GM12878 (cell line): ENCODE data around the gene KIAA0930. TPM values are rescaled to one million over a fixed set of nuclear protein-coding genes. Genes with fewer than 3 reads are reported as not detected.

ENCODE experiments used
- ATAC-seq: fragments of 200-7000 bp; cut with Tn5 transposase; 3 replicates; pipeline ENCODE4 v1.9.1; 2020; ENCODE audit warnings: mild to moderate bottlenecking, moderate library complexity
- BruUV-seq: library from RNA; stranded (reverse); fragments of 400-500 nt; replicated peaks from 2 replicates; lab custom pipeline; 2021; lab: Mats Ljungman, UMichigan
- CTCF ChIA-PET: fragments of 300-600 bp; sonication (Branson Sonifier 250); formaldehyde crosslinking; extraction: SDS; loops from one replicate; lab custom pipeline; 2021; ENCODE audit warnings: inconsistent platforms; lab: Yijun Ruan, JAX
- POLR2A ChIA-PET: fragments of 350-600 bp; formaldehyde crosslinking; extraction: SDS; loops from one replicate; lab custom pipeline; 2021; ENCODE audit warnings: inconsistent platforms; lab: Charles Lee
- RAD21 ChIA-PET: fragments of 300-600 bp; sonication (Branson Sonifier 250); formaldehyde crosslinking; loops from one replicate; lab custom pipeline; 2023; ENCODE audit warnings: antibody characterized with exemption; ENCODE audit not compliant: unreplicated experiment; lab: Charles Lee
- SMC1A ChIA-PET: fragments of 300-600 bp; sonication (Branson Sonifier 250); formaldehyde crosslinking; loops from one replicate; lab custom pipeline; 2023; ENCODE audit not compliant: unreplicated experiment, uncharacterized antibody; lab: Charles Lee
- DNase-seq: peaks from one replicate; pipeline ENCODE4 v3.0.0-alpha.2; 2011; ENCODE audit warnings: low read depth, low spot score
- FAIRE-seq: peaks from 3 replicates; lab custom pipeline; 2011; peaks lifted over from hg19 to GRCh38; lab: Jason Lieb, UNC
- H2AFZ ChIP-seq: 2 replicates; pipeline ENCODE4 v1.6.0; 2011; ENCODE audit warnings: low read depth, low read length, control low read depth; ENCODE audit not compliant: control insufficient read depth
- H3K27ac ChIP-seq: 2 replicates; pipeline ENCODE4 v1.5.1; 2011; ENCODE audit warnings: control low read depth; ENCODE audit not compliant: control insufficient read depth, insufficient read depth
- H3K27me3 ChIP-seq, 2 experiments: replicated peaks in 1 of 2; 2 replicates each; pipeline versions ENCODE4 v1.6.0 to v1.6.1; 2011; ENCODE audit warnings: low read length in 1 of 2; ENCODE audit not compliant: control insufficient read depth in 2 of 2, insufficient read depth in 2 of 2
- H3K36me3 ChIP-seq, 2 experiments: 2 replicates each; pipeline ENCODE4 v1.5.1; 2011; ENCODE audit warnings: low read length in 1 of 2; ENCODE audit not compliant: control insufficient read depth in 2 of 2, insufficient read depth in 2 of 2
- H3K4me1 ChIP-seq: 2 replicates; pipeline ENCODE4 v1.6.1; 2011; ENCODE audit warnings: mild to moderate bottlenecking, low read length, moderate library complexity, mixed read lengths; ENCODE audit not compliant: control insufficient read depth, insufficient read depth
- H3K4me2 ChIP-seq: 2 replicates; pipeline ENCODE4 v1.6.0; 2011; ENCODE audit warnings: control low read depth; ENCODE audit not compliant: control insufficient read depth, insufficient read depth
- H3K4me3 ChIP-seq: fragments of 200-600 bp; sonication (generic); 2 replicates; pipeline ENCODE4 v1.5.1; 2016
- H3K79me2 ChIP-seq: 2 replicates; pipeline ENCODE4 v1.6.0; 2011; ENCODE audit warnings: low read length; ENCODE audit not compliant: control insufficient read depth, insufficient read depth
- H3K9ac ChIP-seq: 2 replicates; pipeline ENCODE4 v1.8.0; 2011; ENCODE audit warnings: low read length, control low read depth, mixed read lengths; ENCODE audit not compliant: control insufficient read depth, insufficient read depth
- H3K9me3 ChIP-seq: replicated peaks from 3 replicates; pipeline ENCODE4 v1.5.1; 2011; ENCODE audit warnings: mild to moderate bottlenecking, low read length; ENCODE audit not compliant: control insufficient read depth, insufficient read depth
- H4K20me1 ChIP-seq: 2 replicates; pipeline ENCODE4 v1.6.0; 2011; ENCODE audit not compliant: control insufficient read depth, insufficient read depth
- PKNOX1 ChIP-seq: fragments of 450-650 bp; IDR thresholded peaks from 2 replicates; pipeline ENCODE4 v1.6.1; 2016; ENCODE audit warnings: mild to moderate bottlenecking
- SMC3 ChIP-seq: IDR thresholded peaks from 2 replicates; pipeline ENCODE4 v1.6.1; 2011; ENCODE audit warnings: low read length, improper control_type of control experiment, borderline replicate concordance
- SUPT20H ChIP-seq: IDR thresholded peaks from 2 replicates; pipeline ENCODE4 v1.6.1; 2011; ENCODE audit warnings: low read depth, mild to moderate bottlenecking, low read length, moderate library complexity, borderline replicate concordance; ENCODE audit not compliant: control insufficient read depth
- TAF1 ChIP-seq: IDR thresholded peaks from 2 replicates; pipeline ENCODE4 v1.6.1; 2011; ENCODE audit warnings: mild to moderate bottlenecking, low read depth, low read length, borderline replicate concordance
- WRNIP1 ChIP-seq: IDR thresholded peaks from 2 replicates; pipeline ENCODE4 v1.6.1; 2011; ENCODE audit warnings: low read depth, low read length, improper control_type of control experiment, borderline replicate concordance
- YY1 ChIP-seq: IDR thresholded peaks from 2 replicates; pipeline ENCODE4 v1.6.1; 2011; ENCODE audit warnings: low read depth, mild to moderate bottlenecking, low read length
- ZNF24 ChIP-seq: fragments of 450-650 bp; IDR thresholded peaks from 2 replicates; pipeline ENCODE4 v1.6.1; 2017; ENCODE audit warnings: antibody characterized with exemption, mild to moderate bottlenecking
- WGBS: methylation state at CpG from one replicate; pipeline ENCODE4 v1.1.6; 2016; ENCODE audit warnings: low lambda C conversion rate; ENCODE audit not compliant: insufficient replicate concordance, insufficient coverage; ENCODE audit errors: missing lambda C conversion rate; 5-methylcytosine and 5-hydroxymethylcytosine counted together
- in situ Hi-C: fragments of 300-500 bp; cut with MboI; formaldehyde crosslinking; loops from 9 replicates; pipeline ENCODE4 v1.14.3; 2018; ENCODE audit warnings: mixed read lengths
- intact Hi-C: fragments of 100-400 bp; cut with micrococcal nuclease; formaldehyde crosslinking; loops from one replicate; pipeline ENCODE4 v1.14.2; 2022; ENCODE audit not compliant: unreplicated experiment
- polyA plus RNA-seq, 11 experiments: library from polyadenylated mRNA; depleted of rRNA in 4 of 11; unstranded in 6 of 11; stranded (reverse) in 5 of 11; fragments of >200 nt; fragmentation: Nextera tagmentation in 4 of 11; fragmentation: Illumina TruSeq in 1 of 11; extraction: Ambion mirVana in 4 of 11; extraction: Trizol in 1 of 11; gene quantifications; 1 replicate in 1 of 11; 2 replicates in 10 of 11; pipeline versions ENCODE4 v1.2.1 to v1.2.3, GENCODE V29; 2011 to 2016; ENCODE audit warnings: inconsistent platforms in 2 of 11, missing spikeins in 2 of 11, low read depth in 1 of 11
- total RNA-seq, 4 experiments: library from RNA; depleted of rRNA in 3 of 4; stranded (reverse); fragments of >200 nt in 3 of 4; fragmentation: Illumina TruSeq in 1 of 4; extraction: Trizol in 1 of 4; gene quantifications; 2 replicates each; pipeline versions ENCODE4 v1.2.1 to v1.2.3, GENCODE V29; 2013 to 2021
- TF ChIP-seq, protein P1 (sequence below): fragments of 450-650 bp; IDR thresholded peaks from 2 replicates; pipeline ENCODE4 v1.6.1; 2018; ENCODE audit warnings: mild to moderate bottlenecking, low read depth, moderate library complexity; ENCODE audit not compliant: partially characterized antibody
- TF ChIP-seq, protein P2 (sequence below): IDR thresholded peaks from 2 replicates; pipeline ENCODE4 v1.6.1; 2012; ENCODE audit warnings: low read length, inconsistent platforms

Gene KIAA0930
- total and polyA plus RNA-seq, 10 of the 15 experiments (the other 5 are each of a cell fraction or from before 2014, with no cell fraction given): 3.6 to 125 (median 46.3) TPM

GRCh38 chr22:45253039-45253641, 12.4 kb upstream of the KIAA0930 start:
- Histone ChIP-seq H3K4me1 (peaks cover 42% of the 10 kb centered on the region), H3K79me2 (no peaks in the 10 kb centered on the region), H2AFZ (no peak overlapping the region), H3K9me3 (no peaks in the 10 kb centered on the region; the same call in 2 of the 3 replicates), H3K9ac (no peak overlapping the region), H3K4me2 (no peak overlapping the region), H3K4me3 (no peak overlapping the region), H3K36me3 (no peaks in the 10 kb centered on the region), H3K27me3 (no peaks in the 10 kb centered on the region), H3K27ac (no peak overlapping the region), H4K20me1 (no peaks in the 10 kb centered on the region)
- intact Hi-C loops: no loop called here
- DNase-seq (no peak), FAIRE-seq (no peak), ATAC-seq (no peak)
- in situ Hi-C loops: no loop called here
- BruUV-seq: no TSS peak
- POLR2A ChIA-PET: interaction anchor here (1.1 kb wide), 1 partner anchor 10 kb away, joined by 5 read pairs; no protein-coding TSS in a partner anchor
- CTCF ChIA-PET: interaction anchor here (0.6 kb wide), 1 partner anchor 273 kb away, joined by 3 read pairs; no protein-coding TSS in a partner anchor
- SMC1A ChIA-PET: interaction anchor here (1.1 to 2.0 kb wide), 2 partner anchors 19 to 88 kb away, joined by 3 to 4 read pairs; no protein-coding TSS in a partner anchor
- peak; percentile 58 for TF ChIP-seq YY1
- no peak for TF ChIP-seq PKNOX1
- RAD21 ChIA-PET: no interaction called here
- 95% methylated on average over 9 of the region's 10 CpGs for WGBS

- WGBS: 98% methylated on average over 8 of the region's 8 CpGs
- BruUV-seq: no TSS peak
- H3K9me3 ChIP-seq: no peaks in the 10 kb centered on the region
- no peak overlapping the region for H3K9ac ChIP-seq
- no peak overlapping the region for H3K27ac ChIP-seq
- DNase-seq: no peak
- ChIA-PET SMC1A (interaction anchor here (0.8 kb wide), 1 partner anchor 16 kb away, joined by 3 read pairs; no protein-coding TSS in a partner anchor), RAD21 (interaction anchor here (0.5 kb wide), 1 partner anchor 426 kb away, joined by 4 read pairs; no protein-coding TSS in a partner anchor), CTCF (no interaction called here), POLR2A (interaction anchor here (1.1 kb wide), 1 partner anchor 11 kb away, joined by 5 read pairs; no protein-coding TSS in a partner anchor)
- H4K20me1 ChIP-seq: no peaks in the 10 kb centered on the region
- no peaks in the 10 kb centered on the region for H3K79me2 ChIP-seq
- FAIRE-seq: no peak
- intact Hi-C loops: no loop called here
- no peaks in the 10 kb centered on the region for H3K36me3 ChIP-seq
- H3K27me3 ChIP-seq: no peaks in the 10 kb centered on the region
- no peak overlapping the region for H3K4me3 ChIP-seq
- no peak for ATAC-seq
- no peak overlapping the region for H2AFZ ChIP-seq
- in situ Hi-C loops: no loop called here
- H3K4me2 ChIP-seq: no peak overlapping the region
- H3K4me1 ChIP-seq: peaks cover 55% of the 10 kb centered on the region
- TF ChIP-seq, protein P1, sequence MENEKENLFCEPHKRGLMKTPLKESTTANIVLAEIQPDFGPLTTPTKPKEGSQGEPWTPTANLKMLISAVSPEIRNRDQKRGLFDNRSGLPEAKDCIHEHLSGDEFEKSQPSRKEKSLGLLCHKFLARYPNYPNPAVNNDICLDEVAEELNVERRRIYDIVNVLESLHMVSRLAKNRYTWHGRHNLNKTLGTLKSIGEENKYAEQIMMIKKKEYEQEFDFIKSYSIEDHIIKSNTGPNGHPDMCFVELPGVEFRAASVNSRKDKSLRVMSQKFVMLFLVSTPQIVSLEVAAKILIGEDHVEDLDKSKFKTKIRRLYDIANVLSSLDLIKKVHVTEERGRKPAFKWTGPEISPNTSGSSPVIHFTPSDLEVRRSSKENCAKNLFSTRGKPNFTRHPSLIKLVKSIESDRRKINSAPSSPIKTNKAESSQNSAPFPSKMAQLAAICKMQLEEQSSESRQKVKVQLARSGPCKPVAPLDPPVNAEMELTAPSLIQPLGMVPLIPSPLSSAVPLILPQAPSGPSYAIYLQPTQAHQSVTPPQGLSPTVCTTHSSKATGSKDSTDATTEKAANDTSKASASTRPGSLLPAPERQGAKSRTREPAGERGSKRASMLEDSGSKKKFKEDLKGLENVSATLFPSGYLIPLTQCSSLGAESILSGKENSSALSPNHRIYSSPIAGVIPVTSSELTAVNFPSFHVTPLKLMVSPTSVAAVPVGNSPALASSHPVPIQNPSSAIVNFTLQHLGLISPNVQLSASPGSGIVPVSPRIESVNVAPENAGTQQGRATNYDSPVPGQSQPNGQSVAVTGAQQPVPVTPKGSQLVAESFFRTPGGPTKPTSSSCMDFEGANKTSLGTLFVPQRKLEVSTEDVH: no peak
- TF ChIP-seq ZNF24 (no peak), TAF1 (no peak), WRNIP1 (no peak), SUPT20H (no peak), SMC3 (no peak)
- TF ChIP-seq, protein P2, sequence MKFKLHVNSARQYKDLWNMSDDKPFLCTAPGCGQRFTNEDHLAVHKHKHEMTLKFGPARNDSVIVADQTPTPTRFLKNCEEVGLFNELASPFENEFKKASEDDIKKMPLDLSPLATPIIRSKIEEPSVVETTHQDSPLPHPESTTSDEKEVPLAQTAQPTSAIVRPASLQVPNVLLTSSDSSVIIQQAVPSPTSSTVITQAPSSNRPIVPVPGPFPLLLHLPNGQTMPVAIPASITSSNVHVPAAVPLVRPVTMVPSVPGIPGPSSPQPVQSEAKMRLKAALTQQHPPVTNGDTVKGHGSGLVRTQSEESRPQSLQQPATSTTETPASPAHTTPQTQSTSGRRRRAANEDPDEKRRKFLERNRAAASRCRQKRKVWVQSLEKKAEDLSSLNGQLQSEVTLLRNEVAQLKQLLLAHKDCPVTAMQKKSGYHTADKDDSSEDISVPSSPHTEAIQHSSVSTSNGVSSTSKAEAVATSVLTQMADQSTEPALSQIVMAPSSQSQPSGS: no peak
Measured at GRCh38 chr22:45251825-45252224, 11.1 kb upstream of the KIAA0930 start.
